Measurements from ENCODE around the gene TIGD4.

The TIGD4 gene

DNA sequence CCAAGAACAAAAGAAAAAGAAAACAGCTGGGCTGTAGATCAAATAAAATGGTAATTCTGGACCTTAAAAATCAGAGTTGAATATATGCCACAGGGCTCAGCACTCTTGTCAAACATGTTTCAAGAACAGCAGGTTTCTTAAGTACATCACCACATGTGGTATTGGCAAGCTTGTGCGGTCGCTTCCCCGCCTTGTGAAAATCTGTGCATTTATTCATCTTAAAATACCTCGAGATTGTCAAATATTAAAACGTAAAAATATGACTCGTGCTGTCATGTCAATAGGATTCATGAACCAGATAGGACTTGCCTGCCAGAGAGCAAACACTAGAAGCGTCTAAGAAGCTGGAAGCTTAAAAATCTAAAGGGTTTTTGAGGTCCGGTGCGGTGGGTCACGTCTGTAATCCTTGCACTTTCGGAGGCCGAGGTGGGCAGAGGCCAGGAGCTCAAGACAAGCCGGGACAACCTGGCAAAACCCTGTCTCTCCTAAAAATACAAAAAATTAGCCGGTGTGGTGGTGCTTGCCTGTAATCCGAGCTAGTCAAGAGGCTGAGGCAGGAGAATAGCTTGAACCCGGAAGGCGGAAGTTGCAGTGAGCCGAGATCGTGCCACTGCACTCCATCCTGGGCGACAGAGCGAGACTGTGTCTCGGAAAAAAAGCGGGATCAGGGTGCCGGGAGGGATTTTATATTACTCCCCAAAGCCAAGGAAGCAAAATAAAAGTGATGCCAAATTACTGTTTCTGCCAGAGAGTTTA is 59.6 kb downstream of the TIGD4 start:
- DNase-seq, result peak; percentile 44
